VCaP (cell line): ENCODE data around the gene PPP4R3B.
"Not testable (repeated sequence)": the region's sequence is repeated elsewhere in the genome, so short reads cannot be mapped to it uniquely, and the experiment has no call there.

Experiments
- H3K27ac ChIP-seq: fragments of 450-650 bp; 2 replicates; pipeline ENCODE4 v1.5.1; 2017
- TF ChIP-seq, protein P1 (sequence below): fragments of 450-650 bp; conservative IDR thresholded peaks from 2 replicates; pipeline ENCODE4 v1.5.1; 2017; ENCODE audit warnings: mild to moderate bottlenecking, moderate library complexity

The PPP4R3B gene

DNA sequence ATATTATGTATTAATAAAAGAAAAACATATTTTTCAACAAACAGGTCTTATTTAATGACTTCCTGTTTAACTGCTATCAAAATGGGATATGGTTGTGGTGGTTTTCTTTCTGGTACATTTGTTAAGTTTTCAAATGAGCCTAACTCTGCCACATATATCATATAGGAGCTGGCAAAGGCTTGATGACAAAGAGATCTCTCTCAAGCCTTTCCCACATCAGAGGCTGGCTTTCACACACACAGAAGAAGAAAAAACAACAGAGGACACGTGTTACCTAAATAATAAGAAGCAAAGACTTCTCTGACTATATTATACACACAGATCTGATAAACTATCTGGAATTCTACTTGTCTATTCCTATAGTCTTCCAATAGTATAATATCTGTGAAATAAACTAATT lies 51.8 kb downstream of the PPP4R3B start:
- H3K27ac ChIP-seq: no peak overlapping the region
- TF ChIP-seq, protein P1, sequence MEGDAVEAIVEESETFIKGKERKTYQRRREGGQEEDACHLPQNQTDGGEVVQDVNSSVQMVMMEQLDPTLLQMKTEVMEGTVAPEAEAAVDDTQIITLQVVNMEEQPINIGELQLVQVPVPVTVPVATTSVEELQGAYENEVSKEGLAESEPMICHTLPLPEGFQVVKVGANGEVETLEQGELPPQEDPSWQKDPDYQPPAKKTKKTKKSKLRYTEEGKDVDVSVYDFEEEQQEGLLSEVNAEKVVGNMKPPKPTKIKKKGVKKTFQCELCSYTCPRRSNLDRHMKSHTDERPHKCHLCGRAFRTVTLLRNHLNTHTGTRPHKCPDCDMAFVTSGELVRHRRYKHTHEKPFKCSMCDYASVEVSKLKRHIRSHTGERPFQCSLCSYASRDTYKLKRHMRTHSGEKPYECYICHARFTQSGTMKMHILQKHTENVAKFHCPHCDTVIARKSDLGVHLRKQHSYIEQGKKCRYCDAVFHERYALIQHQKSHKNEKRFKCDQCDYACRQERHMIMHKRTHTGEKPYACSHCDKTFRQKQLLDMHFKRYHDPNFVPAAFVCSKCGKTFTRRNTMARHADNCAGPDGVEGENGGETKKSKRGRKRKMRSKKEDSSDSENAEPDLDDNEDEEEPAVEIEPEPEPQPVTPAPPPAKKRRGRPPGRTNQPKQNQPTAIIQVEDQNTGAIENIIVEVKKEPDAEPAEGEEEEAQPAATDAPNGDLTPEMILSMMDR: no peak

DNA sequence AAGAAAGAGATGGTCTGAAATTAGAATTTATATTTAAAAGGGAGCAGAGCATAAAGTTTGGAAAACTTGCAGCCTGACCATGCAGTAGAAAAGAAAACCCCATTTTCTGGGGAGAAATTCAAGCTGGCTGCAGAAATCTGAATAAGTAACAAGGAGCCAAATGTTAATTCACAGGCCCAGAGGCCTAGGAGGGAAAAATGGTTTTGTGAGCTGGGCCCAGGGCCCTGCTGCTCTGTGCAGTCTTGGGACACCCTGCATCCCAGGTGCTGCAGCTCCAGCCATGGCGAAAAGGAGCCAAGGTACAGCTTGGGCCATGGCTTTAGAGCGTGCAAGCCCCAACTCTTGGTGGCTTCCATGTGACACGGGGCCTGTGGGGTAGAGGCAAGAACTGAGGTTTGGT lies 56.6 kb downstream of the PPP4R3B start:
- TF ChIP-seq, protein P1: no peak
- H3K27ac ChIP-seq: no peak overlapping the region

DNA sequence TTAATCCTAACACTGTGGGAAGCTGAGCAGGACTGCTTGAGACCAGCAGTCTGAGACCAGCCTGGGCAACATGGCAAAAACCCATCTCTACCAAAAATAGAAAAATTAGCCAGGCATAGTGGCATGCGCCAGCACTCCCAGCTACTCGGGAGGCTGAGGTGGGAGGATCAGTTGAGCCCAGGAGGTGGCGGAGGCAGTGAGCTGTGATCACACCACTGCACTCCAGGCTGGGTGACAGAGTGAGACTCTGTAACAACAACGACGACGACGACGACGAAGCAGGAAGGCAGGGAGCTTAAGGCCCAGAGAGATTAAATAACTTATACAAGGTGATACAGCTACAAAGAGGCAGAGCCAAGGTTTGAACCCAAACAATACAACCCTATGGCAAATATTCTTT lies 60.6 kb downstream of the PPP4R3B start:
- TF ChIP-seq, protein P1: no peak
- H3K27ac ChIP-seq: no peak overlapping the region

DNA sequence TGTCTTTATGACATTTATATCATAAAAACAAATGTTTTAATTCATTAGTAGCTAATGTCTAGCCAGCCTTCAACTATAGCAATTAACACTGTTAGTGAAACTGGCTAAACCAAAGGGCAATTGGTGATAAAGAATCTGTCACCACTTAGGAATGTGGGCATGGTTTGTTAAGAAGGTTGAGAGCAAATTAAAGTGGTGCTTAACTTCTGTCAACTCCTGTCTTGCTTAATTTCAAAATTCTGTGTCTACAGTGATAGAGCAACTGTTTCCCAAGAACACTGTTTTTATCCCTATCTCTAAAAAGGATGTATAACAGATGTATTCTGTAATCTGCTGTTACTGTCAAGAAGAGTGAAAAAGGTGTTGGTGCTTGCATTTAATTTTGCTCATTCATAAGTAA lies 61.4 kb downstream of the PPP4R3B start:
- TF ChIP-seq, protein P1: no peak
- H3K27ac ChIP-seq: no peak overlapping the region

DNA sequence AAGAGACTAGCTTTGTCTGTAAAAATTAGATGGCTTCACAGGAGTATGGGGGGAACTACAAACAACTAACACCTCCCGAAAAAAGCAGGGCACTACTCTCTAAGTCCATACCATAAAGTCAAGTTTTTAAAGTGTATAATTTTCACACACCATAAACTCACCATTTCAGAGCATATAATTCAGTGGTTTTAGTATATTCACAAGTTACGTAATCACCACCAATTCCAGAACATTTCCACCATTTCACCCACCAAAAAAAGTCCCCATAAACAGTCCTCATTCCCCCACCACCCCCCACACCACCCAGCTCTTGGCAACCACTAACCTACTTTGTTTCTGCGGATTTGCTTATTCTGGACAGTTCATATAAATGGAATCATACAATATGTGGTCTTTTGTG lies 64.1 kb downstream of the PPP4R3B start:
- TF ChIP-seq, protein P1: no peak
- no peak overlapping the region for H3K27ac ChIP-seq

DNA sequence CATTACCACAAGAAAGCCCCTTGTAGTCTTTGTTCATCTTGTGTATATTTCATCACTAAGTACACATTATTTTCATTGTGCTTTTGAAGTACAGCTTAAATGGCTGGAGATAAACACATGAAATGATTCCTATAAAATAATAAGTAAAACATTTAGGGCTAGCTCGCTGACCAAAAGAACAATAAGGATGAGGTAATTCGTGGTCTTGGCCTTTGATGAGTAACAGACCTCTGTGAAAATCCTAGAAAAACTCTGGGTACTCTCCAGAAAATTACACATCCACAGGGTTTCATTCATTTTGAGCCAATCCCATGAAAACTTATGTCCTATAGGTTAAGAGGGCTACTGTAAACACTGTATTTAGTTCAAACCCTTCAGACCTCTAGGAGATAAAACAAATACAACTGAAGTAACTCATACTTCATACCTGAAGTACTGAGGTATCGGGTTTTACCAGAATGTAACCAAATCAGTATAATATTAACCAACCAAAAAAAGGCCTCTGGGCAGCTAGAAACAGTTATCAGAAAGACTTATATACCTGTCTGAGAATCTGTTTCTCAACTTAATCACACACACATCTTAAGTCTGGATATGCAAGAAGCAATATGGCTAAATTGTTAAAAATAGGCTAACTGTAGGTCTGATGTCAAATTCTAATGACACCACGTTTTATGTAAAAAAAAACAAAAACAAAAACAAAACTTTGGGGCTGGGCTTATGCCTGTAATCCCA lies 66.9 kb downstream of the PPP4R3B start:
- no peak overlapping the region for H3K27ac ChIP-seq
- TF ChIP-seq, protein P1: no peak

DNA sequence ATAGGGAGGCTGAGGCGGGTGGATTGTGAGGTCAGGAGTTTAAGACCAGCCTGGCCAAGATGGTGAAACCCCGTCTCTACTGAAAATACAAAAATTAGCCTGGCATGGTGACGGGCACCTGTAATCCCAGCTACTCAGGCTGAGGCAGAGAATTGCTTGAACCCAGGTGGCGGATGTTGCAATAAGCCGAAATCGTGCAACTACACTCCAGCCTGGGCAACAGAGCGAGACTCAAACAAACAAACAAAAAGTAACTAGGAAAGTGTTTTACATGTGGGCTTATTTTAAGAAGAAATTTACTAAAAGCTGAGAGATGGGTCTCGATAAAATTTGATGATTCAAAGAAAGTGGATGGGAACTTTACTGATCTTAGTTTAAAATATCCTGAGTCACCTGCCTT lies 69.7 kb downstream of the PPP4R3B start:
- H3K27ac ChIP-seq: not testable (repeated sequence)

DNA sequence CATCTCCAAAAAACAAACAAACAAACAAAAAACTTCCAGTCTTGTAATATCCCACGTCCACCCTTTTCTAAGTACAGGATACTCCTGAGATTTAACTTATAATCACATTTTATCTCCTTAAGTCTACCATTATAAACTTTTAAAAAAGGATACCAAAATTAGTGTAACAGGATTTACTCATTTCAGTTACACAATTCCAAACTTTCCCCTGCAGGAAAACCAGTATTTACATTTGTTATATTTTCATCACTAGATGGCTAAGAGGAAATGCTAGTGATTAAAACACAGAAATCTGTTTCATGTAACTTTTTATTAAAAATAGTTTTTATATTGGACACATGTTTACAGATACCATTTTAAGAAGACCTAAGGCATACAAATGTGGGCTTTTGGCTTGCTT lies 70.4 kb downstream of the PPP4R3B start:
- TF ChIP-seq, protein P1: no peak
- H3K27ac ChIP-seq: no peak overlapping the region
